NB4 (cell line): ENCODE results near the gene TRIM75.

Source experiments
- MYC ChIP-seq: IDR thresholded peaks from 2 replicates; pipeline ENCODE4 v1.6.1; 2011; ENCODE audit warnings: low read depth, low read length
- TF ChIP-seq, protein P1 (sequence below): IDR thresholded peaks from one replicate; pipeline ENCODE4 v1.5.1; 2012; ENCODE audit warnings: low read depth, low read length
- TF ChIP-seq, protein P2 (sequence below): IDR thresholded peaks from 2 replicates; pipeline ENCODE4 v1.6.1; 2011; ENCODE audit warnings: low read depth, low read length

DNA sequence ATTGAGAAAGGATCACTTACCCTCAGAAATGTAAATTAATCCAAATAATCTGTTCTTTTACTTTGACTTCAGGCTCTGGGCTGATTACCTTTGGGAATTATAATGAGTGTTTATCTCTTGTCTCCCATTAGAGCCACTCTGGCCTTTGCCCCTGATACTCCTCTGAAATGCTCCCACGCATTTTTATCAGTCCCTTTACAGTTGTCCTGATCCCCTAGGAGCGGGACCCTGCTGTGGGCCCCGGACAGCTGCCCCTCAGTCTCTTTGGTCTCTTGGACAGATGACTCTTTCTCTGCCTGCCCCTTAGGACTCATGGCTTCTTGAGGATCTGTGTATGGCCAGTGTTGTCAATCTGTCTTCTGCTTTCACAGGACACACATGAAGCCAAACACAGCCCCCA, 1.0 kb upstream of the TRIM75 start:
- TF ChIP-seq, protein P1, sequence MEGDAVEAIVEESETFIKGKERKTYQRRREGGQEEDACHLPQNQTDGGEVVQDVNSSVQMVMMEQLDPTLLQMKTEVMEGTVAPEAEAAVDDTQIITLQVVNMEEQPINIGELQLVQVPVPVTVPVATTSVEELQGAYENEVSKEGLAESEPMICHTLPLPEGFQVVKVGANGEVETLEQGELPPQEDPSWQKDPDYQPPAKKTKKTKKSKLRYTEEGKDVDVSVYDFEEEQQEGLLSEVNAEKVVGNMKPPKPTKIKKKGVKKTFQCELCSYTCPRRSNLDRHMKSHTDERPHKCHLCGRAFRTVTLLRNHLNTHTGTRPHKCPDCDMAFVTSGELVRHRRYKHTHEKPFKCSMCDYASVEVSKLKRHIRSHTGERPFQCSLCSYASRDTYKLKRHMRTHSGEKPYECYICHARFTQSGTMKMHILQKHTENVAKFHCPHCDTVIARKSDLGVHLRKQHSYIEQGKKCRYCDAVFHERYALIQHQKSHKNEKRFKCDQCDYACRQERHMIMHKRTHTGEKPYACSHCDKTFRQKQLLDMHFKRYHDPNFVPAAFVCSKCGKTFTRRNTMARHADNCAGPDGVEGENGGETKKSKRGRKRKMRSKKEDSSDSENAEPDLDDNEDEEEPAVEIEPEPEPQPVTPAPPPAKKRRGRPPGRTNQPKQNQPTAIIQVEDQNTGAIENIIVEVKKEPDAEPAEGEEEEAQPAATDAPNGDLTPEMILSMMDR: no peak
- TF ChIP-seq MYC: no peak
- TF ChIP-seq, protein P2, sequence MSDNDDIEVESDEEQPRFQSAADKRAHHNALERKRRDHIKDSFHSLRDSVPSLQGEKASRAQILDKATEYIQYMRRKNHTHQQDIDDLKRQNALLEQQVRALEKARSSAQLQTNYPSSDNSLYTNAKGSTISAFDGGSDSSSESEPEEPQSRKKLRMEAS: no peak
